ENCODE results near the gene RXRB.

DNA sequence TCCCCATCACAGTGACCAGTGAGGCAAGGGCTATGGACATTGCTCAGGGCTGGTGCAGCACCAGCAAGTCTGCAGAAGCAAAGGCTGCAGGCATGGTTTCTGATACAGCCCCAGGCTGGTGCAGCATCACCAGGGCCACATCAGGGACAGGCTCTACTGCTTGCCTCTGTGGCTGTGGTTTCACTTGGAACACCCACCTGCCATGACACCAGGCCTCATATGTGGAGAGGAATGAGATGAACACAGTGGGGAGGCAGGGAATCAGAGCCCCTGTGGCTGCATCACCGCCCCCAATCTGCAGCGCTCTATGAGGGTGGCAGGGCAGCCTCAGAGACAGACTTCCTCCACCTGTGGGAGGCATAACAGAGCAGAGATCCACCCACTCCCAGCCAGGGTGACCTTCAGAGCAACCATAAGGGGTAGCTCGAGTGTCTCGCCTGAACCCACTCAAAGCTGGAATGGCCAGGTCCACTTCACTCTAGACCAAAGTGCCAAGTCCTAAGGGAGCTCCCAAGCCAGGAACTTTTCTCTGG, 15.7 kb upstream of the RXRB start:
- TF ChIP-seq, protein P1, sequence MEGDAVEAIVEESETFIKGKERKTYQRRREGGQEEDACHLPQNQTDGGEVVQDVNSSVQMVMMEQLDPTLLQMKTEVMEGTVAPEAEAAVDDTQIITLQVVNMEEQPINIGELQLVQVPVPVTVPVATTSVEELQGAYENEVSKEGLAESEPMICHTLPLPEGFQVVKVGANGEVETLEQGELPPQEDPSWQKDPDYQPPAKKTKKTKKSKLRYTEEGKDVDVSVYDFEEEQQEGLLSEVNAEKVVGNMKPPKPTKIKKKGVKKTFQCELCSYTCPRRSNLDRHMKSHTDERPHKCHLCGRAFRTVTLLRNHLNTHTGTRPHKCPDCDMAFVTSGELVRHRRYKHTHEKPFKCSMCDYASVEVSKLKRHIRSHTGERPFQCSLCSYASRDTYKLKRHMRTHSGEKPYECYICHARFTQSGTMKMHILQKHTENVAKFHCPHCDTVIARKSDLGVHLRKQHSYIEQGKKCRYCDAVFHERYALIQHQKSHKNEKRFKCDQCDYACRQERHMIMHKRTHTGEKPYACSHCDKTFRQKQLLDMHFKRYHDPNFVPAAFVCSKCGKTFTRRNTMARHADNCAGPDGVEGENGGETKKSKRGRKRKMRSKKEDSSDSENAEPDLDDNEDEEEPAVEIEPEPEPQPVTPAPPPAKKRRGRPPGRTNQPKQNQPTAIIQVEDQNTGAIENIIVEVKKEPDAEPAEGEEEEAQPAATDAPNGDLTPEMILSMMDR (IDR thresholded peaks at IDR 0.05; ENCODE audit: low read length) = no peak
- TF ChIP-seq EZH2 (optimal IDR thresholded peaks at IDR 0.05; ENCODE audit: low read depth, low read length) = no peak
- TF ChIP-seq EZH2phosphoT487 (IDR thresholded peaks at IDR 0.05; ENCODE audit: low read length) = no peak
